GM23338 (cell line): ENCODE measurements around the gene ZC2HC1B.

Experiments
- CREB1 ChIP-seq: fragments of 250-450 bp; sonication (Bioruptor Pico); IDR thresholded peaks from 2 replicates; pipeline ENCODE4 v1.5.0; 2020; ENCODE audit warnings: low read depth, mild to moderate bottlenecking, moderate library complexity
- EZH2 ChIP-seq: fragments of 200-600 bp; sonication (generic); IDR thresholded peaks from one replicate; pipeline ENCODE4 v1.8.0; 2017; ENCODE audit warnings: antibody characterized with exemption, mild to moderate bottlenecking, low read depth; ENCODE audit not compliant: unreplicated experiment
- EZH2phosphoT487 ChIP-seq: fragments of 200-600 bp; sonication (generic); IDR thresholded peaks from one replicate; pipeline ENCODE4 v1.8.1; 2018; ENCODE audit warnings: antibody characterized with exemption; ENCODE audit not compliant: unreplicated experiment
- JUNB ChIP-seq: IDR thresholded peaks from one replicate; pipeline ENCODE4 v1.6.1; 2016; ENCODE audit warnings: antibody characterized with exemption; ENCODE audit not compliant: unreplicated experiment
- POLR2AphosphoS5 ChIP-seq: IDR thresholded peaks from 2 replicates; pipeline ENCODE4 v1.6.1; 2016; ENCODE audit warnings: antibody characterized with exemption, low read depth
- STAT1 ChIP-seq: IDR thresholded peaks from one replicate; pipeline ENCODE4 v1.6.1; 2016; ENCODE audit warnings: antibody characterized with exemption; ENCODE audit not compliant: unreplicated experiment
- ZNF114 ChIP-seq: fragments of 250-450 bp; sonication (Bioruptor Pico); IDR thresholded peaks from 2 replicates; pipeline ENCODE4 v1.5.0; 2020; ENCODE audit warnings: mild to moderate bottlenecking, moderate library complexity
- TF ChIP-seq, protein P1 (sequence below), 2 experiments: fragments of 200-600 bp in 1 of 2; sonication (generic) in 1 of 2; conservative IDR thresholded peaks; 2 replicates each; pipeline versions ENCODE4 v1.5.1 to v1.6.1; 2016 to 2017; ENCODE audit warnings: antibody characterized with exemption in 2 of 2, low read depth in 2 of 2, mild to moderate bottlenecking in 2 of 2, moderate library complexity in 1 of 2
- TF ChIP-seq, protein P2 (sequence below): IDR thresholded peaks from one replicate; pipeline ENCODE4 v1.6.1; 2018; ENCODE audit warnings: antibody characterized with exemption; ENCODE audit not compliant: unreplicated experiment

DNA sequence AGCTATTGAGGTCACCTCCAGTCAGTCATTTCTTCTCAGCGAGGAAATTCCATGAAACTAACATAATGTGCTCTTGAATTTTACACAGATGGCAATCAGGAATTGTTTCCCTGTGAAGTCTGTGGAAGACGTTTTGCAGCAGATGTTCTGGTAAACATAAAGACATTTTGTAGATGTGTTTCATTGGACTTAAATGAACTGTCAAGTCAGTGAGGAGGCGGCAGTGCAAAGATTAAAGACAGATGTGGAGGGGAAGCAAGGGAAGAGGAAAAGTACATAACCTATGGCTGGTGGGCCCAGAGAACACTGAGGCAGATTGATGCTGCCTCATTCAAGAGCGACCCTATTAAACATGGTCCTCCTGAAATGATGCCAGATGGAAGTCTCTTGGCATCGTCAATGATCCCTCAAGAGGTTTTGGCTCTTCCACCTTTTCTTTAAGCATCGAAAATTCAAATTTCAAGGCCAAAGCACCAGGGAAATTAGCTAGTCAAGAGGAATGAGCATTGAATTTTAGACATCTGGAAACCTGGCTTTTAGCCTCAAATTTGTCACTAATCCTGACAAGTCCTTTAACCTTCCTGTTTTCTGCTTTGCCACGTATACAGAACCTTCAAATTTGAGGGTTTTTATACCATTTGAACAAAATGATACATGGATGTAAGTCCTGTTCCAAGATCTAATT is 20.1 kb downstream of the ZC2HC1B start:
- TF ChIP-seq, protein P1, sequence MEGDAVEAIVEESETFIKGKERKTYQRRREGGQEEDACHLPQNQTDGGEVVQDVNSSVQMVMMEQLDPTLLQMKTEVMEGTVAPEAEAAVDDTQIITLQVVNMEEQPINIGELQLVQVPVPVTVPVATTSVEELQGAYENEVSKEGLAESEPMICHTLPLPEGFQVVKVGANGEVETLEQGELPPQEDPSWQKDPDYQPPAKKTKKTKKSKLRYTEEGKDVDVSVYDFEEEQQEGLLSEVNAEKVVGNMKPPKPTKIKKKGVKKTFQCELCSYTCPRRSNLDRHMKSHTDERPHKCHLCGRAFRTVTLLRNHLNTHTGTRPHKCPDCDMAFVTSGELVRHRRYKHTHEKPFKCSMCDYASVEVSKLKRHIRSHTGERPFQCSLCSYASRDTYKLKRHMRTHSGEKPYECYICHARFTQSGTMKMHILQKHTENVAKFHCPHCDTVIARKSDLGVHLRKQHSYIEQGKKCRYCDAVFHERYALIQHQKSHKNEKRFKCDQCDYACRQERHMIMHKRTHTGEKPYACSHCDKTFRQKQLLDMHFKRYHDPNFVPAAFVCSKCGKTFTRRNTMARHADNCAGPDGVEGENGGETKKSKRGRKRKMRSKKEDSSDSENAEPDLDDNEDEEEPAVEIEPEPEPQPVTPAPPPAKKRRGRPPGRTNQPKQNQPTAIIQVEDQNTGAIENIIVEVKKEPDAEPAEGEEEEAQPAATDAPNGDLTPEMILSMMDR (conservative IDR thresholded peaks at IDR 0.05; ENCODE audit: low read depth in 2 of 2): no peak
- TF ChIP-seq POLR2AphosphoS5: no peak
- TF ChIP-seq EZH2: no peak
- no peak for TF ChIP-seq EZH2phosphoT487
- TF ChIP-seq, protein P2, sequence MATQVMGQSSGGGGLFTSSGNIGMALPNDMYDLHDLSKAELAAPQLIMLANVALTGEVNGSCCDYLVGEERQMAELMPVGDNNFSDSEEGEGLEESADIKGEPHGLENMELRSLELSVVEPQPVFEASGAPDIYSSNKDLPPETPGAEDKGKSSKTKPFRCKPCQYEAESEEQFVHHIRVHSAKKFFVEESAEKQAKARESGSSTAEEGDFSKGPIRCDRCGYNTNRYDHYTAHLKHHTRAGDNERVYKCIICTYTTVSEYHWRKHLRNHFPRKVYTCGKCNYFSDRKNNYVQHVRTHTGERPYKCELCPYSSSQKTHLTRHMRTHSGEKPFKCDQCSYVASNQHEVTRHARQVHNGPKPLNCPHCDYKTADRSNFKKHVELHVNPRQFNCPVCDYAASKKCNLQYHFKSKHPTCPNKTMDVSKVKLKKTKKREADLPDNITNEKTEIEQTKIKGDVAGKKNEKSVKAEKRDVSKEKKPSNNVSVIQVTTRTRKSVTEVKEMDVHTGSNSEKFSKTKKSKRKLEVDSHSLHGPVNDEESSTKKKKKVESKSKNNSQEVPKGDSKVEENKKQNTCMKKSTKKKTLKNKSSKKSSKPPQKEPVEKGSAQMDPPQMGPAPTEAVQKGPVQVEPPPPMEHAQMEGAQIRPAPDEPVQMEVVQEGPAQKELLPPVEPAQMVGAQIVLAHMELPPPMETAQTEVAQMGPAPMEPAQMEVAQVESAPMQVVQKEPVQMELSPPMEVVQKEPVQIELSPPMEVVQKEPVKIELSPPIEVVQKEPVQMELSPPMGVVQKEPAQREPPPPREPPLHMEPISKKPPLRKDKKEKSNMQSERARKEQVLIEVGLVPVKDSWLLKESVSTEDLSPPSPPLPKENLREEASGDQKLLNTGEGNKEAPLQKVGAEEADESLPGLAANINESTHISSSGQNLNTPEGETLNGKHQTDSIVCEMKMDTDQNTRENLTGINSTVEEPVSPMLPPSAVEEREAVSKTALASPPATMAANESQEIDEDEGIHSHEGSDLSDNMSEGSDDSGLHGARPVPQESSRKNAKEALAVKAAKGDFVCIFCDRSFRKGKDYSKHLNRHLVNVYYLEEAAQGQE: no peak
- TF ChIP-seq ZNF114 (CRISPR knock-in tag): no peak
- no peak for TF ChIP-seq JUNB
- TF ChIP-seq CREB1 (CRISPR knock-in tag): no peak
- TF ChIP-seq STAT1: no peak
